H1 (cell line): Measurements from ENCODE around the gene AQP6. TPM values are rescaled to one million over a fixed set of nuclear protein-coding genes. Genes with fewer than 3 reads are reported as not detected.
A peak's percentile ranks its signal among the peaks of the same experiment; 100 is the strongest.

ENCODE experiments used
- CTCF ChIA-PET: fragments of 300-600 bp; sonication (Branson Sonifier 250); formaldehyde crosslinking; loops from one replicate; lab custom pipeline; 2021; ENCODE audit not compliant: partially characterized antibody; lab: Charles Lee
- POLR2A ChIA-PET: fragments of 300-600 bp; sonication (Branson Sonifier 250); formaldehyde crosslinking; loops from one replicate; lab custom pipeline; 2021; ENCODE audit warnings: inconsistent platforms; ENCODE audit not compliant: partially characterized antibody; lab: Charles Lee
- DNase-seq, 2 experiments: peaks; one replicate each; pipeline versions ENCODE4 v3.0.0 to v3.0.0-alpha.2; 2010 to 2022; ENCODE audit warnings: low spot score in 2 of 2, low read depth in 1 of 2, mixed read lengths in 1 of 2
- FAIRE-seq: peaks from 2 replicates; lab custom pipeline; 2011; peaks lifted over from hg19 to GRCh38; lab: Jason Lieb, UNC
- H2AFZ ChIP-seq: 2 replicates; pipeline ENCODE4 v1.8.1; 2012; ENCODE audit warnings: low read length, inconsistent platforms
- H2AK5ac ChIP-seq: 2 replicates; pipeline ENCODE4 v1.6.1; 2013; ENCODE audit warnings: low read depth, low read length
- H2BK120ac ChIP-seq: replicated peaks from 2 replicates; pipeline ENCODE3; 2013; ENCODE audit warnings: low read depth, low read length, inconsistent platforms
- H2BK12ac ChIP-seq: 2 replicates; pipeline ENCODE4 v1.6.1; 2013; ENCODE audit warnings: low read depth, low read length
- H2BK15ac ChIP-seq: 2 replicates; pipeline ENCODE4 v1.6.1; 2013; ENCODE audit warnings: low read length
- H2BK20ac ChIP-seq: 2 replicates; pipeline ENCODE4 v1.6.1; 2013; ENCODE audit warnings: low read length
- H2BK5ac ChIP-seq: 2 replicates; pipeline ENCODE4 v1.6.1; 2013; ENCODE audit warnings: low read depth, low read length
- H3K14ac ChIP-seq: 2 replicates; pipeline ENCODE4 v1.6.1; 2013; ENCODE audit warnings: inconsistent platforms; ENCODE audit not compliant: insufficient read length
- H3K18ac ChIP-seq: 2 replicates; pipeline ENCODE4 v1.6.1; 2013; ENCODE audit warnings: low read length; ENCODE audit errors: extremely low read depth
- H3K23ac ChIP-seq: 2 replicates; pipeline ENCODE4 v1.6.1; 2013; ENCODE audit warnings: inconsistent platforms; ENCODE audit not compliant: insufficient read length
- H3K23me2 ChIP-seq: 2 replicates; pipeline ENCODE4 v1.6.1; 2013; ENCODE audit warnings: low read depth, low read length
- H3K27ac ChIP-seq: 2 replicates; pipeline ENCODE4 v1.6.1; 2011; ENCODE audit warnings: low read depth, low read length, inconsistent platforms
- H3K27me3 ChIP-seq, 4 experiments: replicated peaks in 1 of 4; 1 replicate in 1 of 4; 2 replicates in 3 of 4; pipeline versions ENCODE4 v1.6.1 to v1.8.1; 2011 to 2013; ENCODE audit warnings: low read length in 3 of 4, mild to moderate bottlenecking in 3 of 4, inconsistent platforms in 2 of 4, mixed read lengths in 2 of 4, moderate library complexity in 1 of 4; ENCODE audit not compliant: control insufficient read depth in 3 of 4, insufficient read depth in 3 of 4; ENCODE audit errors: extremely low read depth in 1 of 4
- H3K36me3 ChIP-seq, 4 experiments: 2 replicates each; pipeline versions ENCODE4 v1.6.1 to v1.8.1; 2011 to 2013; ENCODE audit warnings: mild to moderate bottlenecking in 4 of 4, low read length in 3 of 4, moderate library complexity in 2 of 4, control low read depth in 1 of 4, inconsistent platforms in 1 of 4; ENCODE audit not compliant: insufficient read depth in 4 of 4, control insufficient read depth in 2 of 4
- H3K4ac ChIP-seq: replicated peaks from 2 replicates; pipeline ENCODE3; 2013; ENCODE audit warnings: low read length, low read depth, mixed read lengths, inconsistent platforms; ENCODE audit not compliant: insufficient read length
- H3K4me1 ChIP-seq, 4 experiments: replicated peaks in 1 of 4; 1 replicate in 1 of 4; 2 replicates in 3 of 4; pipeline versions ENCODE4 v1.6.1 to v1.8.1; 2011 to 2013; ENCODE audit warnings: low read length in 3 of 4, inconsistent platforms in 2 of 4, mixed read lengths in 1 of 4; ENCODE audit not compliant: insufficient read depth in 4 of 4, control insufficient read depth in 3 of 4
- H3K4me2 ChIP-seq, 2 experiments: 2 replicates each; pipeline versions ENCODE4 v1.6.1 to v1.8.1; 2011 to 2013; ENCODE audit warnings: low read depth in 2 of 2, low read length in 2 of 2, control low read depth in 1 of 2, inconsistent platforms in 1 of 2, mild to moderate bottlenecking in 1 of 2; ENCODE audit not compliant: insufficient read depth in 1 of 2
- H3K4me3 ChIP-seq, 4 experiments: fragments of 200-600, 300-600 bp in 1 of 4; sonication (generic), shearing (Covaris generic), sonication (Bioruptor Twin) in 1 of 4; 2 replicates each; pipeline versions ENCODE4 v1.5.1 to v1.8.1; 2011 to 2016; ENCODE audit warnings: low read length in 4 of 4, low read depth in 3 of 4, control low read depth in 2 of 4, inconsistent platforms in 2 of 4, mild to moderate bottlenecking in 2 of 4, mixed read lengths in 1 of 4, moderate library complexity in 1 of 4; ENCODE audit not compliant: insufficient read depth in 2 of 4; ENCODE audit errors: extremely low read depth in 1 of 4
- H3K56ac ChIP-seq: replicated peaks from 2 replicates; pipeline ENCODE3; 2013; ENCODE audit warnings: low read depth, mild to moderate bottlenecking, mixed read lengths, low read length, inconsistent platforms; ENCODE audit not compliant: insufficient read length
- H3K79me1 ChIP-seq: 2 replicates; pipeline ENCODE4 v1.6.1; 2013; ENCODE audit warnings: low read depth, low read length, control low read depth
- H3K79me2 ChIP-seq, 2 experiments: 2 replicates each; pipeline versions ENCODE4 v1.6.1 to v1.8.1; 2012 to 2013; ENCODE audit warnings: low read length in 2 of 2, mild to moderate bottlenecking in 2 of 2, inconsistent platforms in 1 of 2; ENCODE audit not compliant: insufficient read depth in 2 of 2, control insufficient read depth in 1 of 2
- H3K9ac ChIP-seq, 4 experiments: replicated peaks in 1 of 4; 1 replicate in 1 of 4; 2 replicates in 3 of 4; pipeline versions ENCODE4 v1.6.1 to v1.8.1; 2011 to 2013; ENCODE audit warnings: low read depth in 3 of 4, low read length in 3 of 4, control low read depth in 2 of 4, mild to moderate bottlenecking in 2 of 4, moderate library complexity in 2 of 4, inconsistent platforms in 1 of 4; ENCODE audit errors: extremely low read depth in 1 of 4
- H3K9me3 ChIP-seq, 2 experiments: 2 replicates each; pipeline versions ENCODE4 v1.6.1 to v1.8.1; 2012 to 2013; ENCODE audit warnings: mild to moderate bottlenecking in 2 of 2, moderate library complexity in 2 of 2, control low read depth in 1 of 2, inconsistent platforms in 1 of 2, low read depth in 1 of 2, low read length in 1 of 2, mixed read lengths in 1 of 2; ENCODE audit not compliant: insufficient read depth in 2 of 2
- H4K20me1 ChIP-seq, 2 experiments: replicated peaks in 1 of 2; 2 replicates each; pipeline versions ENCODE3 to v1.8.1; 2011 to 2013; ENCODE audit warnings: inconsistent platforms in 2 of 2, low read length in 2 of 2, mild to moderate bottlenecking in 1 of 2; ENCODE audit not compliant: insufficient read depth in 2 of 2, control insufficient read depth in 1 of 2
- H4K5ac ChIP-seq: 2 replicates; pipeline ENCODE4 v1.6.1; 2013; ENCODE audit warnings: low read length, low read depth, mixed read lengths, inconsistent platforms; ENCODE audit not compliant: insufficient read length
- H4K8ac ChIP-seq: 2 replicates; pipeline ENCODE4 v1.8.0; 2013; ENCODE audit warnings: mild to moderate bottlenecking, moderate library complexity, low read length, inconsistent platforms; ENCODE audit not compliant: insufficient read depth; ENCODE audit errors: extremely low read depth
- H4K91ac ChIP-seq: replicated peaks from 2 replicates; pipeline ENCODE3; 2013; ENCODE audit warnings: low read length, mixed read lengths, inconsistent platforms; ENCODE audit not compliant: insufficient read length
- BACH1 ChIP-seq: IDR thresholded peaks from 2 replicates; pipeline ENCODE4 v1.6.1; 2012; ENCODE audit warnings: low read length, improper control_type of control experiment
- CHD1 ChIP-seq: IDR thresholded peaks from 2 replicates; pipeline ENCODE4 v1.6.1; 2012; ENCODE audit warnings: low read depth, low read length, improper control_type of control experiment
- CTBP2 ChIP-seq: IDR thresholded peaks from 2 replicates; pipeline ENCODE4 v1.7.0; 2011; ENCODE audit warnings: borderline replicate concordance, mild to moderate bottlenecking, moderate library complexity, mixed read lengths, low read length; ENCODE audit not compliant: insufficient read depth, insufficient read length
- JUN ChIP-seq: IDR thresholded peaks from 2 replicates; pipeline ENCODE4 v1.6.1; 2011; ENCODE audit warnings: low read depth, mild to moderate bottlenecking, improper control_type of control experiment, low read length
- MAFK ChIP-seq: IDR thresholded peaks from 2 replicates; pipeline ENCODE4 v1.6.1; 2012; ENCODE audit warnings: low read depth, mild to moderate bottlenecking, improper control_type of control experiment, low read length
- RNF2 ChIP-seq: fragments of 200-900, 300-1000 bp; sonication (generic); IDR thresholded peaks from 2 replicates; pipeline ENCODE4 v1.7.1; 2016; ENCODE audit warnings: borderline replicate concordance, low read depth, mild to moderate bottlenecking, antibody characterized with exemption, low read length; ENCODE audit not compliant: poor library complexity, severe bottlenecking; ENCODE audit errors: missing control alignments
- SIRT6 ChIP-seq: IDR thresholded peaks from one replicate; pipeline ENCODE4 v1.7.1; 2012; ENCODE audit warnings: low read length, inconsistent platforms
- TBP ChIP-seq: IDR thresholded peaks from 2 replicates; pipeline ENCODE4 v1.6.1; 2011; ENCODE audit warnings: low read depth, low read length, improper control_type of control experiment
- YY1 ChIP-seq: IDR thresholded peaks from 2 replicates; pipeline ENCODE4 v1.6.1; 2011; ENCODE audit warnings: low read depth, mild to moderate bottlenecking, low read length
- WGBS, 2 experiments: shearing (Covaris generic) in 1 of 2; methylation state at CpG; one replicate each; pipeline versions ENCODE4 v1.1.6 to v1.1.7; 2013 to 2015; ENCODE audit warnings: low lambda C conversion rate in 2 of 2, mixed read lengths in 2 of 2, inconsistent platforms in 1 of 2, low coverage in 1 of 2, missing lambda C conversion rate in 1 of 2; ENCODE audit not compliant: insufficient replicate concordance in 2 of 2, insufficient coverage in 1 of 2, insufficient read length in 1 of 2; ENCODE audit errors: extremely low coverage in 1 of 2, missing lambda C conversion rate in 1 of 2; 5-methylcytosine and 5-hydroxymethylcytosine counted together
- polyA plus RNA-seq, 7 experiments: library from polyadenylated mRNA; depleted of rRNA in 3 of 7; stranded (reverse) in 5 of 7; unstranded in 2 of 7; fragments of >200 nt in 5 of 7; fragments of 200-250 nt in 2 of 7; gene quantifications; 1 replicate in 5 of 7; 2 replicates in 1 of 7; 4 replicates in 1 of 7; pipeline versions ENCODE4 v1.2.1 to v1.2.3, GENCODE V29; 2011 to 2013; ENCODE audit warnings: missing spikeins in 2 of 7, mixed read lengths in 2 of 7
- total RNA-seq: library from RNA; stranded (reverse); fragmentation: NEBNext Ultra II Directional; extraction: Animal tissue kit (Norgen Biotek cat#: 25700); gene quantifications from 2 replicates; pipeline ENCODE4 v1.2.1, GENCODE V29; 2021
- TF ChIP-seq, protein P1 (sequence below): IDR thresholded peaks from 2 replicates; pipeline ENCODE4 v1.6.1; 2012; ENCODE audit warnings: inconsistent platforms

Gene AQP6
- total and polyA plus RNA-seq, 2 of the 8 experiments (the other 6 are each of a cell fraction or from before 2014, with no cell fraction given), result 0.03 to 0.17 TPM

DNA sequence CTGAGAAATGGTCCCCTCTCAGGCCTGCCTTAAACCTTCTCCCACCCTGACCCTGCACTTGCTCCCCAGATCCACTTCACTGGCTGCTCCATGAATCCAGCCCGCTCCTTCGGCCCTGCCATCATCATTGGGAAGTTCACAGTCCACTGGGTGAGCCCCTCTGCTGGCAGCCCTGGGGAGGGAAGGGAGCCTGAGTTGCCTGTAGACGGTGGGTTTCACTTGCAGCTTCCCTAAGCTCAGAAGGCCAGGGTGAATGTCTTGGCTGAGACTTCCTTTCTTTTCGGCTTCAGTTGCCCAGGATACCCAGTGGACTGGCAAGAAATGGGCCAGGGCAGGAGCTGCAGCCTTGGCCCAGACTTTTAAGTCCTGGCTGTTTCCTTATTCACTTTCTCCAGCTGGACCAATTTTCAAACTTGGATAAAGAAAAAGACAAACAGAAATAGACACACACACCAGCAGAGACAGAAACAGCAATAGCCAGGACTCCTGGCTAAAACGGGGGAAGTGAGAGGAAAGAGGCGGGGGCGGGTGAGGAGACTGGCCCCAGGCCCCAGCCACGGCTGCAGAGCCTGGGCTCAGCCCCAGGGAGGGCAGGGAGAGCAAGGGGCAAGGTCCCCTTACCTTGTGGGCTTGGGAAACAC lies 2.0 kb downstream of the AQP6 start:
- no peak overlapping the region for H3K4me2 ChIP-seq
- H3K27me3 ChIP-seq, result peaks cover 0 to 2% (median 1%) of the 10 kb centered on the region in 4 experiments; a peak in 2 of 7 replicates
- H3K79me2 ChIP-seq, result no peaks in the 10 kb centered on the region
- H4K5ac ChIP-seq, result no peak overlapping the region
- H3K18ac ChIP-seq, result no peak overlapping the region; the same call in 1 of the 2 replicates
- no peak overlapping the region for H2BK120ac ChIP-seq
- H2AFZ ChIP-seq, result no peak overlapping the region
- 89% methylated on average over 8 of the region's 8 CpGs; no CpG with 5 or more reads in 1 of the 2 experiments for WGBS, 2 experiments
- no peak overlapping the region for H3K4me3 ChIP-seq
- H3K23me2 ChIP-seq, result no peaks in the 10 kb centered on the region
- H3K23ac ChIP-seq, result no peak overlapping the region
- CTCF ChIA-PET, result interaction anchor here (0.9 to 23.0 kb wide), 15 partner anchors 5 to 201 kb away, joined by 3 to 420 read pairs (median 4); partner anchors contain the start of genes AQP5, AQP6 and ASIC1
- H2BK15ac ChIP-seq, result 0 out of 2 replicates have a peak overlapping the region, but pooled peaks have one; percentile 72
- H2BK5ac ChIP-seq, result no peak overlapping the region
- H3K4ac ChIP-seq, result no peak overlapping the region
- POLR2A ChIA-PET, result no interaction called here
- FAIRE-seq (no peak), DNase-seq (no peak)
- H2BK12ac ChIP-seq, result no peak overlapping the region
- TF ChIP-seq MAFK (no peak), YY1 (no peak), SIRT6 (no peak), CHD1 (no peak), RNF2 (no peak), TBP (no peak), JUN (no peak), BACH1 (no peak), CTBP2 (no peak)
- TF ChIP-seq, protein P1, sequence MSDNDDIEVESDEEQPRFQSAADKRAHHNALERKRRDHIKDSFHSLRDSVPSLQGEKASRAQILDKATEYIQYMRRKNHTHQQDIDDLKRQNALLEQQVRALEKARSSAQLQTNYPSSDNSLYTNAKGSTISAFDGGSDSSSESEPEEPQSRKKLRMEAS, result no peak
- H3K4me1 ChIP-seq, result peaks cover 0 to 9% (median 3%) of the 10 kb centered on the region in 4 experiments; a peak in 4 of 7 replicates
- no peaks in the 10 kb centered on the region for H4K20me1 ChIP-seq
- H3K14ac ChIP-seq, result no peak overlapping the region
- no peaks in the 10 kb centered on the region for H3K36me3 ChIP-seq
- H2AK5ac ChIP-seq, result no peak overlapping the region
- no peak overlapping the region for H4K91ac ChIP-seq
- H4K8ac ChIP-seq, result peak overlapping the region; percentile 16; the same call in 1 of the 2 replicates
- no peaks in the 10 kb centered on the region for H3K79me1 ChIP-seq
- no peaks in the 10 kb centered on the region for H3K9me3 ChIP-seq
- H3K56ac ChIP-seq, result no peak overlapping the region
- H3K9ac ChIP-seq, result no peak overlapping the region
- no peak overlapping the region for H3K27ac ChIP-seq
- H2BK20ac ChIP-seq, result no peak overlapping the region
